Measurements from ENCODE around the gene TSPAN11.

DNA sequence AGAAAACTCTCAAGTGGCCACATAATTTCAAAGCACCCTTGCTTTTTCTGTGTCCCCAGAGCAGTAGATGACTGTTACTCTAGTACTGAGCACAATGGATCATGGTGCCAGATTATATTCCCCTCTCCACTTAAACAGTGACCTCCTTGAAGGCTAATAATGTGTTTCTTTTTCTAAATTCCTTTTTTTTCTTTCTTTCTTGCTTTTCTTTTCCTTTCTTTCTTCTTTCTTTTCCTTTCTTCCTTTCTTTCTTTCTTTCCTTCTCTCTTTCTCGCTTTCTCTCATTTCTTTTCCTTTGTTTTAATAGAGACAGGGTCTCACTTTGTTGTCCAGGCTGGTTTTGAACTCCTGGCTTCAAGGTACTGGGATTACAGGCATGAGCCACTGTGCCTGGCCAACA, 26.2 kb upstream of the TSPAN11 start:
- TF ChIP-seq EZH2 (IDR thresholded peaks at IDR 0.05; ENCODE audit: borderline replicate concordance), result no peak
- TF ChIP-seq, protein P1, sequence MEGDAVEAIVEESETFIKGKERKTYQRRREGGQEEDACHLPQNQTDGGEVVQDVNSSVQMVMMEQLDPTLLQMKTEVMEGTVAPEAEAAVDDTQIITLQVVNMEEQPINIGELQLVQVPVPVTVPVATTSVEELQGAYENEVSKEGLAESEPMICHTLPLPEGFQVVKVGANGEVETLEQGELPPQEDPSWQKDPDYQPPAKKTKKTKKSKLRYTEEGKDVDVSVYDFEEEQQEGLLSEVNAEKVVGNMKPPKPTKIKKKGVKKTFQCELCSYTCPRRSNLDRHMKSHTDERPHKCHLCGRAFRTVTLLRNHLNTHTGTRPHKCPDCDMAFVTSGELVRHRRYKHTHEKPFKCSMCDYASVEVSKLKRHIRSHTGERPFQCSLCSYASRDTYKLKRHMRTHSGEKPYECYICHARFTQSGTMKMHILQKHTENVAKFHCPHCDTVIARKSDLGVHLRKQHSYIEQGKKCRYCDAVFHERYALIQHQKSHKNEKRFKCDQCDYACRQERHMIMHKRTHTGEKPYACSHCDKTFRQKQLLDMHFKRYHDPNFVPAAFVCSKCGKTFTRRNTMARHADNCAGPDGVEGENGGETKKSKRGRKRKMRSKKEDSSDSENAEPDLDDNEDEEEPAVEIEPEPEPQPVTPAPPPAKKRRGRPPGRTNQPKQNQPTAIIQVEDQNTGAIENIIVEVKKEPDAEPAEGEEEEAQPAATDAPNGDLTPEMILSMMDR (IDR thresholded peaks at IDR 0.05; ENCODE audit: poor library complexity), result no peak

All from hepatocyte (in vitro differentiated cells).